ENCODE results near the gene MUC21. TPM values are rescaled to one million over a fixed set of nuclear protein-coding genes. Genes with fewer than 3 reads are reported as not detected.

Gene MUC21
- total and polyA plus RNA-seq, 2 of the 8 experiments (the other 6 are each of a cell fraction or from before 2014, with no cell fraction given): not detected

DNA sequence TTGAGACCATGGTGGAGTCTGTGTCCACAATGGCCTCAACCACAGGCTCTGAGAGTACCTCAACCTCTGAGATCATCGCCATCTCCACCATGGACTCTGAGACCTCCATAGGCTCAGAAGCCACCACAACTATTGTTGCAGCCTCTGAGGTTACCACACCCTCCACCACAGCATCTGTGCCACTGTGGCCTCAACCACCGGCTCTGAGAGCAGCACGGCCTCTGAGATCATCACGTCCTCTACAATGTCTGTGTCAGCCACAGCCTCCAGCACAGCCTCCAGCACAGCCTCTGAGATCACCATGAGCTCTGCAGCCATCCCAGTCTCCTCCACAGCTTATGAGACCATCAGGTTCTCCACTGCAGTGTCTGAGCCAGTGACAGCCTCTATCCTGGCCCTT lies 19.4 kb upstream of the MUC21 start (continued):
- no peak for TF ChIP-seq CEBPB (IDR thresholded peaks at IDR 0.05; ENCODE audit: low read depth, low read length)
- no peak for TF ChIP-seq RAD21 (IDR thresholded peaks at IDR 0.05 in 1 of 2, conservative IDR thresholded peaks at IDR 0.05 in 1 of 2; ENCODE audit: low read depth in 2 of 2, low read length in 2 of 2)
- TF ChIP-seq POU5F1 (IDR thresholded peaks at IDR 0.05; ENCODE audit: low read depth, low read length): no peak
- TF ChIP-seq USF2 (IDR thresholded peaks at IDR 0.05; ENCODE audit: low read length): no peak
- TF ChIP-seq SUZ12 (IDR thresholded peaks at IDR 0.05; ENCODE audit: low read length): no peak
- no peak for TF ChIP-seq HDAC6 (IDR thresholded peaks at IDR 0.05; ENCODE audit: low read depth, low read length)
- no peak for TF ChIP-seq SIX5 (IDR thresholded peaks at IDR 0.05; ENCODE audit: low read depth, low read length)
